Cortex of kidney (tissue), 1 donor: ENCODE measurements around the gene SSUH2.

Source experiments
- DNase-seq: peaks from one replicate; lab custom pipeline; 2025; lab: John Stamatoyannopoulos, UW

The SSUH2 gene

GRCh38 chr3:8579943-8580342 is 64.7 kb downstream of the SSUH2 start:
- no peak for DNase-seq

GRCh38 chr3:8579096-8579495 is 65.5 kb downstream of the SSUH2 start:
- DNase-seq = no peak

GRCh38 chr3:8578282-8578681 is 66.3 kb downstream of the SSUH2 start:
- DNase-seq = no peak

GRCh38 chr3:8576841-8577571 is 67.6 kb downstream of the SSUH2 start:
- no peak for DNase-seq

- no peak for DNase-seq
These were observed 68.2 kb downstream of the SSUH2 start for GRCh38 chr3:8576436-8576835.

- DNase-seq = no peak
These were observed 69.1 kb downstream of the SSUH2 start for GRCh38 chr3:8575364-8576104.

- DNase-seq = no peak
These were observed 69.8 kb downstream of the SSUH2 start for GRCh38 chr3:8574670-8575322.

- DNase-seq = no peak
These were observed 70.4 kb downstream of the SSUH2 start for GRCh38 chr3:8574040-8574669.

- no peak for DNase-seq
These were observed 71.2 kb downstream of the SSUH2 start for GRCh38 chr3:8573342-8573926.

GRCh38 chr3:8571256-8571655 is 73.3 kb downstream of the SSUH2 start:
- DNase-seq = no peak
